Stimulated activated CD8-positive, alpha-beta memory T cell treated with anti-CD3 and anti-CD28 coated beads, Interleukin-2, amount 100 ng/mL, for 1 hour (primary cell): Measurements from ENCODE around the gene PHF21B.
"Not testable (repeated sequence)": the region's sequence is repeated elsewhere in the genome, so short reads cannot be mapped to it uniquely, and the experiment has no call there.

Source experiments
- DNase-seq, 2 donors: peaks; one replicate each; pipeline ENCODE4 v3.0.0-alpha.2; 2020; ENCODE audit warnings: low read depth in 2 of 2

Gene PHF21B

GRCh38 chr22:44878483-44879300 is 131.1 kb downstream of the PHF21B start:
- no peak for DNase-seq

DNA sequence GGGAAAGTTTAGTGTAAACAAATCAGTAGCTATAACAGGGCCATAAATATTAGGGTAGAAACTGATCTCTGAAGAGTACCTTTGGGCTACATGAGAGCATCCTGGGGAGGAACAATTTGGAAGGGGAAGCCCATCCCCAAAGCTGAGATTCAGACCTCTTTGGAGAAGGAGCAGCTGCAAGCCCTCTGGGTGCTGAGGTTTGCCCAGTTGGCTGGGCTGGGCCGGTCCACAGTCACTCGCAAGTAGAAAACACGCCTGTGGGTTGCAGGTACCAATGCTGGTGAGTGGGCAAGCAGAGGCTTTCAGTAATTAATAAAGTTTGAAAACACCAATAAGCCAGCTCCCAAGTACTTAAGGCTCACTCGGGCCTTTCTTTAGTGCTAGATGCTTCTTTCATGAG is 132.9 kb downstream of the PHF21B start:
- no peak for DNase-seq

GRCh38 chr22:44871782-44872181 is 138.0 kb downstream of the PHF21B start:
- no peak for DNase-seq

GRCh38 chr22:44870021-44870420 is 139.8 kb downstream of the PHF21B start:
- DNase-seq = no peak

DNA sequence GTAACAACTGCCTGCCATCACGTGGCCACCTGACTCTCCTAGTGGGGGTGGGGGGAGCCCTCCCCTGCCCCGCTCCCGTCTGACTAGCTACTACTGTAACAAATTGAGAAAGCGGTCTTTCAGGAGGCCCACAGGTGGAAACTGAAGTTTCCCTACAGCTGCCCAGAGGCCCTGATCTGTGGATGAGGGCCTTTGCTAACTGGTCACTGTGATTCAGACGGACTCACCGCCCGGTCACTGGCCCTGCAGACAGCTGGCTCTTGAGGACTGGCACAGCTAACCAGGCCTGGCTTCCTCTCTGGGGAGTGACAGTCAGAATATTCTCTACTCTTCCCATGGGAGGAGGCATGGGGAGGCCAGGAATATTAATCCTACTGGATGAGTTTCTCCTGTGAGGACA is 140.6 kb downstream of the PHF21B start:
- DNase-seq = no peak

DNA sequence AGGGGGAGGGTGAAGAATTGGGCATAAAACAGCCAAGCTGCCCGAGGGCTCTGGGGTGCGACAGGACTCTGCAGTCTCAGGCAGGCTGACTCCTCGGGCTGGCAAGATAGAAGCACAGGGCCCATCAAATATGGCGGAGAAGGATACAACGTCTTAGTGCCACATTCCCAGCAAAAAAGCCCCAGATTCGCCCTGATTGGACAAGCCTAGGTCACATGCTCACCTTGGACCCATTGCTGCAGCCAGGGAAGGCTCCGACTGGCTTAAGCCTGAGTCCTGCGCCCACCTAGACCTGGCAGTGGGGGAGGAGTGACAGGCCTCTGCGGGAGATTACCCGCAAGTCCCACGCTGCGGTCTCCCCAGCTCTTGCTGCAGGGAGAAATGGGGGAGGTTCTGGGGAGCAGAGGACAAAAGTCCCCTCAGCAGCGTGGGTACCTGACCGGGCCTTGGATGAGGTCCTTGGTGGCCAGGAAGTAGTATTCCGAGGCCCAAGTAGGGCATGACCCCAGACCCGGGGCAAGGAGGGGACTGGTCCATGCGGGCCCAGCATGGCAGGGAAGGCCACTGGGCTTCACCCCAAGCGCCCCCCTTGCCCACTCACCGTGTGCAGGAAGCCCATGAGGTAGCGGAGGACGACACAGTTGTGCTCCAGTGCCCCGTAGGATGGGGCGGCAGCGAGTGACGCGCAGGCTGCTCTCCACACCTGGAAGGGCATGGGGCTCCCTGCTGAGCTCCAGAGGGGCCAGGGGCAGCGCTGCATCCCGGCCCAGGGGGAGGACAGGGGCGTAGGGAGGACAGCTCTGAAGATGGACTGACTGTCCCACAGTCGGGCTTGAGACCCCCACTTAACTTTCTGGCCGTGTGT is 144.4 kb downstream of the PHF21B start:
- no peak for DNase-seq

GRCh38 chr22:44862981-44863860 is 146.6 kb downstream of the PHF21B start:
- DNase-seq = no peak

- DNase-seq = no peak
Observed at GRCh38 chr22:44862281-44862680, 147.5 kb downstream of the PHF21B start.

DNA sequence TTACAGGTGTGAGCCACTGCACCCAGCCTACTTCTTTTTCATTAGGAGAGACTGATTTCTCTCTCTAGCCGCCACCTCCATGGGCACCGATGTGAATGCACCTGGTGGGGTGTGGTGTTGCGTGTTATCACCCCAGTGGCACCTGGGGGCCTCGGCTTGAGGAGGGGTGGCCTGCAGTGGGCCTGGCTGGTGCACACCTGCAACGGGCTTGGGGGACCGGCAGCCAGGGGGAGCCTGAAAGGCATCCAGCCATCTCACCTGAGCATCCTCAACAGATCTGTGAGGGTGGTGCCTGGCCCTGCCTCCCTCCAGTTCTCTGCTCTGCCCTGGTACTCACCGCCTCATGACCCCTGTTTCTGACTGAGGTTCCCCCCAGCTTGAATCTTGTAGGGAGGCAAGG is 148.6 kb downstream of the PHF21B start:
- no peak for DNase-seq

GRCh38 chr22:44860311-44860710 is 149.5 kb downstream of the PHF21B start:
- DNase-seq = no peak

DNA sequence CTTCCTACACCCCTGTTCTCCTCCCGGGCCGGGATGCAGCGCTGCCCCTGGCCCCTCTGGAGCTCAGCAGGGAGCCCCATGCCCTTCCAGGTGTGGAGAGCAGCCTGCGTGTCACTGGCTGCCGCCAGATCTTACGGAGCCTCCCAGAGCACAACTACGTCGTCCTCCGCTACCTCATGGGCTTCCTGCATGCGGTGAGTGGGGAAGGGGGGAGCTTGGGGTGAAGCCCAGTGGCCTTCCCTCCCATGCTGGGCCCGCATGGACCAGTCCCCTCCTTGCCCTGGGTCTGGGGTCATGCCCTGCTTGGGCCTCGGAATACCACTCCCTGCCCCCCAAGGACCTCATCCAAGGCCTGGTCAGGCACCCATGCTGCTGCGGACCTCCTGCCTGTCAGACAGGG is 150.2 kb downstream of the PHF21B start:
- no peak for DNase-seq

DNA sequence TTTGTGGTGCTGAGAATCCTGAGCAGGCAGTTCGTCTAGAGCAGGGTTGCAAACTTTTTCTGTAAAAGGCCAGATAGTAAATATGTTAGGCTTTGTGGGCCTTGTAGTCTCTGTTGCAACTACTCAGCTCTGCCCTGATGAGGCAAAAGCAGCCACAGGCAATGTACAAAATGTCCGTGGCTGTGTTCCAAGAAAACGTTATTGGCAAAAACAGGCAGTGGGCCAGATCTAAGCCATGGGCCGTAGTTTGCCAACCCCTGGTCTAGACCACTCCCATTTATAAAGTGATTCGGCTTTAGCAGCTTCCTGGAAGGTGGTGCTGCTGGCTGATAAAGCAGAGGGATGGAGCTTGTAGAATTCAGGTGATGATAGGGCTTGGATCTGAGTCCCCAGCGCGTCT is 151.0 kb downstream of the PHF21B start:
- DNase-seq = not testable (repeated sequence)

- no peak for DNase-seq
Observed at GRCh38 chr22:44855855-44856254, 153.9 kb downstream of the PHF21B start.

- not testable (repeated sequence) for DNase-seq
Observed at GRCh38 chr22:44854641-44855040, 155.2 kb downstream of the PHF21B start.

GRCh38 chr22:44850946-44851345 is 158.9 kb downstream of the PHF21B start:
- no peak for DNase-seq

DNA sequence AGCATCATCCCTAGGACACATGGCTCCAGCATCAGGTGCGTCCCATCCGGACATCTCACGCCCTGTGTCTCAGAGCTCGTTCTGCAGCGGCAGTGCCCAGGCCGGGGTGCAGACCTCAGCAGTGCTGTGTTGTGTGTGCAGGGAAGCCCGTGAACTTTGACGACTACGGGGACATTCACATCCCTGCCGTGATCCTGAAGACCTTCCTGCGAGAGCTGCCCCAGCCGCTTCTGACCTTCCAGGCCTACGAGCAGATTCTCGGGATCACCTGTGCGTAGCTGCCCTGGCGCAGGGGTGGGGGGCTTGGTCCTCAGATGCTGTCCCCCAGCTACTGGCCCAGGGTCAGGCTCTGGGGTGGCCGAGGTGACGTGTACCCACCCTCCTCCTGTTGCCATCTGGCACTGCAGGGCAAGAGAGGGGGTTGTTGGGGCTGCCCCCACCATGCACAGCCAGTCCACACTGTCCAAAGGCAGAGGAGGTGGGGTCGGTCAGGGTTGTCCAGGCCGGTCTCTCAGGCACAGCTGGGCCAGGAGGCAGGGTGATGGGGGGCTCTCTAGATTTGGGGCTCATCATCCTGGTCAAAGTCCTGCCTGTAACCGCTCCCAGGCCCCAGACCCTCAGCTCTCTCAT is 160.9 kb downstream of the PHF21B start:
- no peak for DNase-seq

DNA sequence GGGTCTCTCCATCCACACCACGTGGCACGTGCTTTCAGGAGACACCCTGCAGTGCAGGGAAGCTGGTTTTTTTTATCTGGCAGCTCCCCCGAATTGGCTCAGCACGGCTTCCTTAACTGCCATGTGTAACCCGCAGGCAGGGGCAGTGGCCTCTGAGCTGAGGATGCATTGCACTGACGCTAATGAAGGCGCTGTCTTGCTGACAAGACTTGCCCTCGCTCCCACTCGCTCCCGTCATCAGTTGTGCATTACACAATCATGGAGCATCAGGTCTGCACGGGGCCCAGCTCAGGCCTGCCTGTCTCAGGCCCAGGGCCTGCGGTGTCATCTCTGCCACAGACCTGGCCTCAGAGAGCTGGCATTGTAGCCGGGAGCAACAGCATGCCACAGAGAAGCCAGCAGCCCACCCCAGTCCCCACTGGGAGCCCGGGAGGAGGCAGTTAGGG is 161.5 kb downstream of the PHF21B start:
- no peak for DNase-seq

DNA sequence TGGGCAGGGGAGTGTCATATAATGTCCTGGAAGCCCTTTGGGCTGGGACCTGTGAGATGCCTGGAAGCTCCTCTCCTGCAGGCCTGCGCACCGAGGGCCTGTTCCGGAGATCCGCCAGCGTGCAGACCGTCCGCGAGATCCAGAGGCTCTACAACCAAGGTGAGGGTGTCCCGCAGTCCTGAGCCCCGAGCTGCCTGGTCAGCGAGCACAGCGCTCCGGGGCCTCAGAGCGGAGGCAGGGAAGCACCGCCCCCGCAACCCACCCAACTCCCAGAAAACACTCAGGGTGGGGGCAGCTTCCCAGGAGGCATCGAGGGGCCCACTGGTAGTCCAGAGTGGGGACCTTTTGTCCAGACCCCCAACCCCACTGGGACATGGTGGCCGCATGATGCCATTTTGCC is 161.9 kb downstream of the PHF21B start:
- DNase-seq = no peak

- no peak for DNase-seq
Observed at GRCh38 chr22:44847380-44847779, 162.4 kb downstream of the PHF21B start.

DNA sequence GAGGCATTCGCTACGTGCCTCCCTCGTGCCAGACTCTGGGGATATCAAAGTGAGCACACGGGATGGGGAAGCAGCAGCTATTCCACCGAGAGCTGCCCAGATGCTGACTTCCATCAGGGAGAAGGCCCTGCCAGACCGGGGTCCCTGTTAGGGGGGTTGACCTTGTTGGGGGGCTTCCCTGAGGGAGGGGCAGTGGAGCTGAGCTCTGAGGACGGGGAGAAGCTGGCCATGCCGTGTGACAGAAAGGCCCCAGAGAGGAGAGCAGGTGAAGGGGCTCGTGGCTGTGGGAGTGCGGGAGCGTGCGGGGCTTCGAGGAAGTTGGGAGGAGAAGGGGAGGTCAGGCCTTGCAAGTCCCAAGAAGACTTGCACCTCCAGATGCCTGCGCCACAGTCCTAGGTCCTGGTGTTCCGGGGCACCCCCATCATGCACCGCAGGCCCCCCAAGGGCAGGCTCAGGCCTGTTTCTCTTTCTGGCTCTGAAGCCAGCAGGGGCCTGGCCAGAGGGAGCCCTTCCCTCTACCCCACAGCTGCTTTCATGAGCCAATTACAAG is 163.0 kb downstream of the PHF21B start:
- DNase-seq = no peak
